Retina (tissue), 1 donor: Measurements from ENCODE around the gene CSTA.
"Not testable (repeated sequence)": the region's sequence is repeated elsewhere in the genome, so short reads cannot be mapped to it uniquely, and the experiment has no call there.

Experiments
- DNase-seq: peaks from one replicate; pipeline ENCODE4 v3.0.0-alpha.2; 2016

The CSTA gene

DNA sequence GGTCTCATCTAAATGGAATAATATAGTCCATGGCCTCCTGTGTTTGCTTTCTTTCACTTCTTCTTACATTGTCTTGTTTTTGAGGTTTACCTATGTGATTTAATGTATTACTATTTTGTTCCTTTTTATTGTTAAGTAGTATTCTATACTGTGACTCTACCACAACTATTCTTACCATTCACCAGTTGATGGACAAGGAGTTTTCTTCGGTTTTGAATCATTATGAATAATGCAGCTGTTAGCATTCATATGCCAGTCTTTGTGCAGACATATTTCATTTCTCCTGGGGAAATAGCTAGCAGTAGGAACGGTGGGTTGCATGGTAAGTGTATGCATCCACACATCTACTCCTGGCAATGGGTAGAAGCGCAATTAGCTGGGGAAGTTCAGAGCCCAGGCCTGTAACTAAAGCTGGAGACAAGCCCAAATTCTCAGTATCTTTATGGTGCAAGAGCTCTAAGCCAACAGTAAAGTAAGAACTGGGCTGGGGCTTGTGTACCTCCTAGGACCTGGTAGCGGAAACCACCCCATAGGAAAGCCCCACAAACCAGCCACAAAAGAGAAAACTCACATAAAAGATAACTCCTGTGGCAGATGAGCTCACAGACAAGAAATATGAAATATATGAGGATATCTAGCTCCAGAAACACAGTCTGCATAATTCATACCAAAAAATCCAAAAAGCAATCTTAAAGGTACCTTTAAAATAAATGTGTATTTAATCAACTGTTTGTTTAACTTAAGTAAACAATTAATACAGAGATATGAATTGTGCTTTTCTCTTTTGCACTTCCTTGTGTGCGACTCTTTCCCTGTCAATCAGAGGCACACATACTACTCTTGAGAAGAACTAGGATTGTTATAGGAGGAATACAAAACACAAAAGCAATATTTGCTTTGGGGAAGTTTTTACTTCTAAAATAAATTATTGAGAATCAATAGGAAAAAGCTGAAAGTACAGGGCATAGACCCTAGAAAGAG lies 2.7 kb upstream of the CSTA start:
- DNase-seq = no peak

DNA sequence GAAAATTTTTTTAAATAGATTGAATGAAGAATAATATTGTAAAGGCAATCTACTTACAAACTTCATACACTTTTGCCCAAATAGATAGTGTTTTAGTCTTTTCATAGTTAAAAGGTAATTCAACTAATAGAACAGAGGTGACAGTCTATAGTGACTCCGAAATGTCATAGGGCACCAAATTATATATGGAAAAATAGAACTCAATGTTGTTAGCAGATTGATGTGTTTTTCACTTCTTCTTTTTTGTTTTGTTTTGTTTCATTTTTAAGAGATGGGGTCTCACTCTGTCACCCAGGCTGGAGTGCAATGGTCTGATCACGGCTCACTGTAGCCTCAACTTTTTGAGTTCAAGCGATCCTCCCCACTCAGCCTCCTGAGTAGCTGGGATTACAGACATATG lies 721 bp downstream of the CSTA start:
- DNase-seq = no peak

DNA sequence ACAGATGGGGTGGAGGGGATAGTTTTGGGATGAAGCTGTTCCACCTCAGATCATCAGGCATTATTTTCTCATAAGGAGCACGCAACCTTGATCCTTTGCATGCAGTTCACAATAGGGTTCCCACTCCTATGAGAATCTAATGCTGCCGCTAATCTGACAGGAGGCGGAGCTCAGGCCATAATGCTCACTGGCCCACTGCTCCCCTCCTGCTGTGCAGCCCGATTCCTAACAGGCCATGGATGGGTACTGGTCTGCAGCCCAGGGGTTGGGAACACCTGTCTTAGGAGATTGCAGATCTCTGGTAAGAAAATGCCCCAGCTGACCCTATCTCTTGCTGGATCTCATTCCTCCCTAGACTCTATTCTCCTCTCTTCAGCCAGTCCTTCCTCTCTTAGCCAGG lies 6.8 kb downstream of the CSTA start:
- DNase-seq = peak; percentile 3

DNA sequence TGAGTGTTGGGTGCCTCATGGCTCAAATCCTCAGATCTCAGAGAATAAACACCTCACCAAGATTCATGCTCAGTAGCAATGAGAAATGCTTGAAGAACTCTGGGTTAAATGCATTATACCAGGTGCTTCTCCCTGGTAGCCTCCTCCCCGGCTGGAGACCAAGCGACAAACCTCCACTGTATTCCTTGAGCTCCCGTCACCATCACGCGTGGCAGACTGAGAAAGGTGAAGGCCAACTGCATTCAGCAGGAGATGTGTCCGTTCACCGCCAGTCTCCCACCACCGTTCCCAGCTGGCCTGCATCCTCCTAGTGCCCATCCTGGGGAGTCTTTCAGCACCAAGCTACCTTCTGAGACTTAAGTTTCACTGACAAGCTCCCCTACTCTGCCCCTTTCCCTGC lies 7.5 kb downstream of the CSTA start:
- no peak for DNase-seq

DNA sequence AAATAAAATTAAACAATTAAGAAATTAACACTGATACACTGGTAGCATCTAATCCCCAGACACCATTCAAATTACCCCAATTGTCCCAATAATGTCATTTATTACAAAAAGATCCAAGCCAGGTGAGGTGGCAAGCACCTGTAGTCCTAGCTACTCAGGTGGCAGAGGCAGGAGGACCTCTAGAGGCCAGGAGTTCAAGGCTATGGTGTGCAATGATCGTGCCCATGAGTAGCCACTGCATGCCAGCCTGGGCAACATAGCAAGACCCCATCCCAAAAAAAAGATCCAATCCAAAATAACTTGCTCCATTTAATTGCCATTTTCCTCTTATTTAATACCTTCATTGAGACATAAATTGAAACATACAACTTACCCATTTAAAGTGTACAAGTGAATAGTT lies 17.8 kb downstream of the CSTA start:
- DNase-seq = no peak

DNA sequence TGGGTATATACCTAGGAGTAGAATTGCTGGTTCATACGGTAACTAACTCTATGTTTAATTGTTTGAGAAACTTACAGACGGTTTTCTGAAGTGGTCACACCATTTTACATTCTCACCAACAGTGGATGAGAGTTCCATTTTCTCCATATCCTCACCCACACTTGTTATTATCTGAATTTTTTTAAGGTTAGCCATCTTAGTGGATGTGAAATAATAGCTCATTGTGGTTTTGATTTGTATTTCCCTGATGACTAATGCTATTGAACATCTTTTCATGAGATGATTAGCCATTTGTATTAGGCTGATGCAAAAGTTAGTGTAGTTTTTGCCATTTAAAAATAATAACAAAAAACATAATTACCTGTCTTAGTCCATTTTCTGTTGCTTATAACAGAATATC lies 18.6 kb downstream of the CSTA start:
- DNase-seq = no peak

DNA sequence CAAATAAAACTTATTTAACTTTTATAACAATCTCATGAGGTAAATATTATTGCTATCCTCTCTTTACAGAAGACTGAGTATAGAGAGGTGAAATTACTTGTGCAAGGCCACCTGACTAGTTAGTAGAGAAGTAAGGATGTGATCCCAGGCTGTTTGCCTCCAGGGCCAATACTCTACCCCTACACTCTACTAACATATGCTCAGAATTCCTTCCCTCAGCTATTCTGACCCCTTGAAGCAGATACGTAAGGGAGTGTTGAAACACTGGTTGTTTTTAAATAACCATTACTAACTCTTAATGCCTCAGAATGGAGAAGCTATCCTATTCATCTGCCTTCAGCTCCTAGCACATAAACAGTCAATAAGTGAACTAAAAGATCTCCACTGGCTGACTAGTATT lies 24.1 kb downstream of the CSTA start:
- no peak for DNase-seq

DNA sequence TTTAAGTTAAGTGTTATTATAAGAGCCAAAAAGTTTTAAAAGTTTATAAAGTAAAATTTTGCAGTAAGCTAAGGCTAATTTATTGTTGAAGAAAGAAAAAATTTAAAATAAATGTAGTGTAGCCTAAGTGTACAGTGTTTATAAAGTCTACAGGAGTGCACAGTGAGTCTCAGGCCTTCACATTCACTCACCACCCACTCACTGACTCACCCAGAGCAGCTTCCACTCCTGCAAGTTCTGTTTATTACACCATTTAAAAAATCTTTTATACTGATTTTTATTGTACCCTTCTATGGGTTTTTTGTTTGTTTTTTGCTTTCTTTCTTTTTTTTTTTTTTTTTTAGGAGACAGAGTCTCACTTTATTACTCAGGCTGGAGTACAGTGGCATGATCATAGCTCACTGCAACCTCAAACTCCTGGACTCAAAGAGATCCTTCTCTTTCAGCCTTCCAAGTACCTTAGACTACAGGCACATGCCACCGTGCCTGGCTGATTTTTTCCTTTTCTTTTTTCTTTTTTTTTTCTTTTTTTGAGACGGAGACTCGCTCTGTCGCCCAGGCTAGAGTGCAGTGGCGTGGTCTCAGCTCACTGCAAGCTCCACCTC lies 25.9 kb downstream of the CSTA start:
- DNase-seq = no peak

DNA sequence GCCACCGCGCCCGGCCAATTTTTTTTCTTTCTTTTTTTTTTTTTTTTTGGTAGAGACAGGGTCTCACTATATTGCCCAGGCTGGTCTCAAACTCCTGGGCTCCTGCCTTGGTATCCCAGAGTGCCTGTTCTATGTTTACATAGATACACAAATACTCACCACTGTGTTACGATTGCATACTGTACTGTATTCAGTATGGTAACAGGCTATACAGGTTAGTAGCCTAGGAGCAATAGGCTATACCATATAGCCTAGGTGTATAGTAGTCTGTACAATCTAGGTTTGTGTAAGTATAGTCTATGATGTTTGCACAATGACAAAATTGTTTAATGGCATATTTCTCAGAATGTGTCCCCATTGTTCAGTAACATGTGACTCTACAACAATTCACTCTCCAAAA lies 26.6 kb downstream of the CSTA start:
- no peak for DNase-seq

DNA sequence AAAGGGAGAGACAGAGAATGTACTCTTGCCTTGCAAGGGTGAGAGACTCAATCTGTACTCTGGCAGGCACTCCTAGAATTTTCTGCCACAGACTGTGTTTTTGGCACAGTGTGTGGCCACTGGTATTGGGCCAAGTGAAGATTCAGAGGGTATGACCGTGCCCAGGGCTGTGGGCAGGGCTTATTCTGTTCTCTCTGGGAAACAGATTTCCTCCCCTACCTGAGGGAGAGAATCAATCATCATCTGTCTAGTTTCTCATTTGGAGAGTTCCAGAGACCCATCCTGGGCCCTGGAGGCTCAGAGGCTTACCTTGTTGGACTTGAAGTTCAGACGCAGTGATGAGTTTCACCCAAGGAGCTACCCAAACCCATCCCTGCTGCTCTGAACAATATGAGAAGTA lies 28.2 kb downstream of the CSTA start:
- DNase-seq = no peak

DNA sequence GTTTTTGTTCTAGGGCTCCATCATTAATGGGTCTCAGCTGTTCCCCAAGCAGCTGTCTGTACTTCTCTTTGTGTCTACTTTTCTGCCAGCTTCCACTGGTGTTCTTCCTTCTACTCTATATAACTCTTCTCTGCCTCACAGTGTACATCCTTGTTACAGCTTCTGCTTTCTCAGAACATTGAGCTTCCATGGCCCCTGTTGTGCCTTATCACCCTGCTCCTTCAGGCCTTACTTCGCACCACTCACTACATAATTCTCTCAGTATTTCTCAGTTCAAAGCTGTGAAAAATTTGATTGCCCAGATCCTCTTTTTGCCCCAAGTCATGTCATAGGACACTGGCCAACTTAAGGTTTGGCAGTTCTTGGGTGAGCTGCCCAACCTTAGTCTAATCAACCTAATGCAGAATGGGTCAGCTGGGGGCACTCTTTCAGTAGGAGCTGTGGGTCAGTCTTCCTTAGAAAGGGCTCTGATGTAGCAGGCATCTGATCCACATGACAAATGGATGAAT lies 28.9 kb downstream of the CSTA start:
- no peak for DNase-seq

DNA sequence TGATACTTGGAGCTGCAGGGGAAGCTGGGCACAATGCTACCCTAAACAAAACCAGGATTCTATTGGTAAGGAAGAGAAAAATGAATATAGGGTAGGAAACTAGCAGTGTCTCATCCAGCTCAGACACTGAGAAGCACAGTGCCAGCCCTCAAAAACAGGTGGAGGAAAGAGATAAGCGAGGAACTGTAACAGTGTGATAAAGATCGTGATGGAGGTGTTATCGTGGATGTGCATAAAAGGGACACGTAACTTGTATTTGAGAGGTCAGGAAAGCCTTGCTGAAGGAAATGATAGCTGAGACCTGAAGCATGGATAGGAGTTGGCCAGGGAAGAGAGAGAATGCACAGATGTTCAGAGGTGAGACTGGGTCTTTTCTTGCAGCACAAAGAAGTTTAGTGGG lies 30.6 kb downstream of the CSTA start:
- no peak for DNase-seq

DNA sequence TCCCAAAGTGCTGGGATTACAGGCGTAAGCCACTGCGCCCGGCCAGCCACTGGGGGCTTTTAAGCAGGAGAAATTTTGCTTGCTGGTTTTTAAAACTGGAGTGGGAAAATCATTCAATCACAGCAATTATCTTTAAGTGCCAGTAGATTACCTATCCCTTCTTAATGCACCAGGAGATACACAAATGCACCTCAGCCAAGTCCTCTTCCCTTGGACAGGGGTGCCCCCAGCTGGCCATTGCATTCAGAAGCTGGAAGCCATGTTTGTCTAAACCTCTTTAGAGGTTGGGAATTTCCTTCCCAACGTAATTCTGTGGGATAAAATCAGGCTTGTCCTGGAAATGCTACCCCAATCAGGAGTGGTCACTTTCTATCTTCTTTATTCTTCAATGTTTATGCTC lies 31.4 kb downstream of the CSTA start:
- no peak for DNase-seq

DNA sequence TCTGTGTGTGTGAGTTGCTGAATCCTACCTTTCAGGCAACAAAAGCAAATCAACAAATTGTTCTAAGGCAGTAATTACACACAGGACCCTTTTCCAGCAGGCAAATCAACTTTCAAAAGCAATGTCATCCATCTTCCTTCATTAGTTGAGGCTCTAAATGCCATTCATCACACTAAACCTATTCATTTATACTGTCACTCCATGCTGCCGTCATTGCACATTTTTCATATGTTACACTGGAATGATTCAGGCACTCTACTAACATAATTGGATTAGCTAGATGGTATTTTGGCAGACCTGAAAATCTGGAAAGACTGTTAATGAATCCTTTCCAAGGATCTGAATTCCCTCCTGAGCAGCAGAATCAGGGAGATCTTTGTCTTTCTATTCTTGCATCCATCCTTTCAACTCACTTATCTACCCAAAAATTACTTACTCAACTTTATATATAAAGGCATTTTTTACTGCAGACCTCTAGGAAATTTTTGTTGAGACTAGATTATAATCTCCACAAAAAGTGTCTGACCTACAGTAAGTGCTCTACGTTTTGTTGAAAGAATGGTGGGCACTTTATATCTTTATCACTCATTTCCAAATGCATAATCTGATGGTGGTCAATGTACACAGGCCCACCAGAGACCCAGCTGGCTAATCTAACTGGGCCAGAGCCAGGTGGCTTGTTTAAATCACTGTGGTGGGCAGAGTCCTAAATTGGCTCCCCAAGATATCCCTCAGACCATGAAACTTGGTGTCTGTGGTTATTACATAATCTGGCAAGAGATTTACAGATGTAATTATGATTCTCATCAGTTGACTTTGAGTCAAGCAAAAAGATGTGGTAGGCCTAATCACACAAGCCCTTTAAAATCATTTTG lies 33.0 kb downstream of the CSTA start:
- no peak for DNase-seq

DNA sequence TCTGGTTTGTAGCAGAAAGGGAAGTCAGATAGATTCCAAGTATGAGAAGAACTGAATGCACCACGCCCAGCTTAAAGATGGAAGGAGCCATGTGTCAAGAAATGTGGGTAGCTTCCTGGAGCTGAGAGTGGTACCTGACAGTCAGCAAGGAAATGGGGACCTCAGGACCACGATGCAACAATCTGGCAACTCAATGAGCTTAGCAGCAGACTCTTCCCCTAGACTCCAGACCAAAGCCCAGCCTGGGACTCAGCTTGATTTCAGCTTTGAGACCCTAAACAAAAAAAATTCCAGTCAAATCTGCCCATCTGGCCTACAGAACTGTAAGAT lies 33.6 kb downstream of the CSTA start:
- DNase-seq = no peak

DNA sequence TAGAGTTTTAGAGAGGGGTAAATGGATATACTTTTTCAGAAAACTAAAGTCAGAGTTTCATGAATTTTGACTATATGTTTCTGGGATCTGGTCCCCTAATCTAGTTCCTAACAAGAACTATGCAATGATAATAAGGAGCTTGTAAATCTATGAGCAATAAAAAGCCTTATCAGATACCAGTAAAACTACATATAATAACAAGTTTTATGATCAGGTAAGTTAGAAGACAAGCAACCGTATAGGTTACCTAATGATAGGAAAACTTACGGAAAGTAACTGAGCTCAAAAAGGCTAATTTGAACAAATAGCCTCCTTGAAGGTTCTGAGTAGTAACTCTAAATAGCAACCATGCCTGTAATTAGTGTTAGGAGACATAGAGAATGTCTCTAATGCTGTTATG lies 37.0 kb downstream of the CSTA start:
- DNase-seq = no peak

DNA sequence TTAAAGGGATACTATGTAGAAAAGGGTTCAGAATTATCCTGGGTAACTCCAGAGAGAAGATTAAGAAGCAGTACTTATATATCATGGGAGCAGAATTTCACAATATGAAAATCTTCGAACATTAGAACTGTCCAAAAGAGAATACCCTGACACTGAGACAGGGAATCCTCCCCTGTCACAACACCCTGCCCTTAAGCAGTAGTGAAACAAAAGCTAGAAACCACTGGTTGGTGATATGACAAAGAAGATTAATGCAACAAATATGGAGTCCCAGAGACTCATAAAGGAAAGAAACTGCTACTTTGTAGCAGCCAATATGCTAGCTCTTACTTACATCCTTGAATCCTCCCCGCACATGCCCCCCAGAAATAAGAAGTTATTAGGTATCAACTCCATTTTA lies 39.4 kb downstream of the CSTA start:
- no peak for DNase-seq

DNA sequence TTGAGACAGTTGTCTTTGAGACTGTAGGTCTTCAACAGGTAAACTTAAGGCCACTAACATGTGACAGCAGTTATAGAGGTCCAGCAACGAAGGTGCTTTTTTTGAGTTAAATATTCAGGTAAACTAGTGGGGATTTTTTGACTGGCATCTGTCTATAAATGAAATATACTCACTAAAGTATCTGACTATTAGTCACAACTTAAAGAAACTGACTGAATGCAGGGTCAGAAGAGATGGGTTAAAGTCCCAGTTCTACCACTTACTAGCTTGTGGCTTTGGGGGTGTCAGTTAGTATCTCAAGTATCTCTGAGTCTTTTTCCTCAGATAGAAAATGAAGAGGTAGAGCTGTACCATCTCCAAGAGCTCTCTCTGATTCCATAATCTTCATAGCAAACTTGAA lies 40.0 kb downstream of the CSTA start:
- no peak for DNase-seq

DNA sequence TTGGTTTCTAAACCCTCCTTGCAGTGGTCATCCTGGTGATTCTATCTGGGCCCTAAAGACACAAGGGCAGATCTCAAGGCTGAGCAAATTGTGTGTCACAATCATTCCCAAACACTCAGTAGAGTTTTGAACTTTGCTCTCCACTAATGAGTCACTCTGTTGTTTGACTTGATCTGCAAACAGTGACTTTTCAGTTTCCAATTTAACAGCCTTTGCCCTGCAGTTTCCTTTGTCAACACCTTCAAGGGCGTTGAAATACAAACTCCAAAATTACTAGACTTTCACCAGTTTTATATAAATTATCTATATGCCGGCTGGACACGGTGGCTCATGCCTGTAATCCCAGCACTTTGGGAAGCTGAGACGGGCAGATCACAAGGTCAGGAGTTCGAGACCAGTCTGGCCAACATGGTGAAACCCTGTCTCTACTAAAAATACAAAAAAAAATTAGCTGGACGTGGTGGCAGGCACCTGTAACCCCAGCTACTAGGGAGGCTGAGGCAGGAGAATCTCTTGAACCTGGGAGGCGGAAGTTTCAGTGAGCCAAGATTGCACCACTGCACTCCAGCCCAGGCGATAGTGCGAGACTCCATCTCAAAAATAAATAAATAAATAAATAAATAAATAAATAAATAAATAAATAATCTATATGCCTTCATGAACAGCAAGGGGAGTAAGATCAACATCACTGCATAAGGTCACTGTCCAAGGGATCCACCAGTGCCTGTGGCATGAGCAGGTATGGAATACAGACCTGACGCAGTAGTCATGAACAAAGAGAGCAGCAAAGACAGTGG lies 40.7 kb downstream of the CSTA start:
- not testable (repeated sequence) for DNase-seq

DNA sequence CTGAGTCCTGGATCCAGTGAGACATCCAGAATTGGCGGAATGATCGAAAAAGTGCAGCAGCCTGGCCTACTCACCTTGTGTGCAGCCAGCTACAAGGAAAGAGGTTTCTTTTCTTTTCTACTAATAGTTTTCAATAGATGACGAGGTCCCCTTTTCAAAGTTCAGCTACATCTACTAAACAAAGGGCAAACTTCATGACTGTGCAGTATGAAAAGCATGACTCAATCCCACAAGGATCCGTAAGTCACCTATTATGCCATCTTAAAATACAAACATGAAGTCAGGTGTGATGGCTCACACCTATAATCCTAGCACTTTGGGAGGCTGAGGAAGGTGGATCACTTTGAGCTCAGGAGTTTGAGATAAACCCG lies 41.3 kb downstream of the CSTA start:
- DNase-seq = no peak

DNA sequence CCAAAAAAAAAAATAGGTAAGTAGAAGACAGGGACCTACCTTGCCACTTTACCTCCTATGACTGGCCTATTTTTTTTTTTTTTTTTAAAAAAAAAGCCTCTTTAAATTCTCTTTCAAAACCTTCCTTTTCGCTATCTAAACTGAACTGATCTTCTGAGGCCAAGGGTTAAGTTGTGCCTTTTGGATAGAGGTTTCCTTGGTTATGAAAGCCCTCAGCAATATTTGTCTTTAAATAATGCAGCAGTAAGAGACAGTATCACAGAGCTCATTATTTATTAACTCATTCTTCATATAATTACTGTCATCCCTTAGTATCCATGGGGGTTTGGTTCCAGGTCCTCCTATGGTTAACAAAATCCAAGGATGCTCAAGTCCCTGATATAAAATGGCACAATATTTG lies 49.0 kb downstream of the CSTA start:
- no peak for DNase-seq

DNA sequence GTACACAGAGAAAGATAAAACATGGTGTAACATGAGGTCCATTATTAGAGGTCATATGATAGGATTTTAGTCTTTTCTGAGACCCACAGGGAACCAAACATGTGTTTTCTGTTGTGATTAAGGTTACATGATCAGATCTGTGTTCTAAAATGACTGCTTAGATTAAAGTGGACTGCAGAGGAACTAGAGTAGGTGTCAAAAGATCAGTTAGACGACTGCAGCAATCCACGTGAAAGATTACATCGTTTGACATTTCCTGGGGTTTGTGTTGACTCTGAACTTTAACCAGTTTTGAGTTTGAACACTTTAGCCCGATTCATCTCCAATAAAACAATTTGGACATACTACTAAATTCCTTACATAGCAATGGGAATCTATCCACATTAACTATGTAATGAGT lies 52.9 kb downstream of the CSTA start:
- DNase-seq = no peak
